HG03520 (cell line): Measurements from ENCODE around the gene MLYCD.

Experiments used
- ATAC-seq: cut with Tn5 transposase; IDR thresholded peaks from one replicate; pipeline ENCODE4 v1.9.1; 2021; ENCODE audit warnings: mild to moderate bottlenecking, moderate library complexity; ENCODE audit not compliant: unreplicated experiment

The MLYCD gene

DNA sequence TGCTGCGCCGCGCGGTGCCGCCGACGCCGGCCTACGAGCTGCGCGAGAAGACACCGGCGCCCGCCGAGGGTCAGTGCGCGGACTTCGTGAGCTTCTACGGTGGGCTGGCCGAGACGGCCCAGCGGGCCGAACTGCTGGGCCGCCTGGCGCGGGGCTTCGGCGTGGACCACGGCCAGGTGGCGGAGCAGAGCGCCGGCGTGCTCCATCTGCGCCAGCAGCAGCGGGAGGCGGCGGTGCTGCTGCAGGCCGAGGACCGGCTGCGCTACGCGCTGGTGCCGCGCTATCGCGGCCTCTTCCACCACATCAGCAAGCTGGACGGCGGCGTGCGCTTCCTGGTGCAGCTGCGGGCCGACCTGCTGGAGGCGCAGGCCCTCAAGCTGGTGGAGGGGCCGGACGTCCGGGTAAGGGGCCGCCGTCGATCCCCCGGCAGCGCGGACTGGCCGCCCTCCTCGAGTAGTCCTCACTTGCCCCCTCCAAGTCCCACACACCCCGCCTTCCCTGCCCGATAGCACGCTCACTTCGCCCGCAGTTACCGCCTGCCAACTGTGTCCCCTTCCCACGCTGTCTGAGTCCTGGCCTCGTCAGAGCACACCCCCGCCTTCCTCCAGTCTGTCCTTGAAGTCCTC lies 470 bp downstream of the MLYCD start:
- peak; percentile 46 for ATAC-seq

- ATAC-seq: no peak
These were observed 1.1 kb downstream of the MLYCD start for GRCh38 chr16:83899978-83900377.

GRCh38 chr16:83900571-83900970 lies 1.7 kb downstream of the MLYCD start:
- ATAC-seq: no peak

- no peak for ATAC-seq
These were observed 2.2 kb downstream of the MLYCD start for GRCh38 chr16:83901101-83901500.

DNA sequence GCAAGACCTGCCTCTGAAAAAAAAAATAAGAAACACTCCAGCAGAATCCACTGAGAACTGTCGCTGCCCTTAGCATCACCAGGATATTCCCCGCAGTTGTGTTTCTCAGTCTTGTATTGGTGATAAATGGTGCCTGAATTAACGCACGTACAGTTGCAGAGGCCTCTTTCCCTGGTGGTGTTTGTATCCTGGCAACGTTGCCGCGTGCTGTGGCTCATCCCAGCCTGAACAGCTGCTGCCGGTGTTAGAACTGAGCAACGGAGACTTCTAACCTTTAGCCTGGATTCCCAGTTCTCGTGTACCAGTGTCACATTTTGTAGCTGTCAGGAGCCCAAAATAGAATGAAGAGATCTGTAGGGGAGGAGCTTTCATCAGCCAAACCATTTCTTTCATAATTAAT lies 4.8 kb downstream of the MLYCD start:
- ATAC-seq: no peak

DNA sequence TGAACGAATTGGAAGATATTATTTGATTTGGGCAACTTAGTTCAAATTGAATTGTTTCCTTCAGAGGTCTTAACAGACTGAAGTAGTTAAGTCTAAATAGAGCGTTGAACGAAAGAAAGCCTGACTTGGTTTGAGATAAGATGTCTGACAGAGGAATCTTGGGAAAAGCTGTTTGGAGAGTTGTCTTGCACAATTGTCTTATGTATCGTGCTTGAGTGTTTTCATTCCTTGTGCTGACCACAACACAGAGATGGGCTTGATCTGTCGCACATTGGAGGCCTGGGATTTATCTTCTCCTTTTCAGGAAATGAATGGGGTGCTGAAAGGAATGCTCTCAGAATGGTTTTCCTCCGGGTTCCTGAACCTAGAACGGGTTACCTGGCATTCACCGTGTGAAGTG lies 7.8 kb downstream of the MLYCD start:
- ATAC-seq: no peak

DNA sequence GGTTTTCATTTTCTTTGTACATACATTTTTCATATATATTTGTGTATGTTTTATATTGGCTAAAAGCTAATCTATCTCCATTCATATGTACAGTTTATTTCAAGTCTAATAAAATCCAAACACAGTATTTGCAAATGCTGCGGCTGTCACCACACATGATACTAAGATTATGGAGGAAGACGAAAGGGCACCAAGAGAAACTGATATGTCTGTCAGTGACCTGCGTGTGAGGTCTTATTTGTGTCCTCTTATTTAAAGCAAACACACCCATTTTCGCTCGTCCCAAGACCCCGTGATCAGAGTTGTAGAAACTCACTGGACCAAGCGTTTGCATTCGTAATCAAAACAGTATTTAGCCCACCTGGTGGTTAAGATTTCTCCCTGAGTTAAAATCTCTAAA lies 8.2 kb downstream of the MLYCD start:
- no peak for ATAC-seq

DNA sequence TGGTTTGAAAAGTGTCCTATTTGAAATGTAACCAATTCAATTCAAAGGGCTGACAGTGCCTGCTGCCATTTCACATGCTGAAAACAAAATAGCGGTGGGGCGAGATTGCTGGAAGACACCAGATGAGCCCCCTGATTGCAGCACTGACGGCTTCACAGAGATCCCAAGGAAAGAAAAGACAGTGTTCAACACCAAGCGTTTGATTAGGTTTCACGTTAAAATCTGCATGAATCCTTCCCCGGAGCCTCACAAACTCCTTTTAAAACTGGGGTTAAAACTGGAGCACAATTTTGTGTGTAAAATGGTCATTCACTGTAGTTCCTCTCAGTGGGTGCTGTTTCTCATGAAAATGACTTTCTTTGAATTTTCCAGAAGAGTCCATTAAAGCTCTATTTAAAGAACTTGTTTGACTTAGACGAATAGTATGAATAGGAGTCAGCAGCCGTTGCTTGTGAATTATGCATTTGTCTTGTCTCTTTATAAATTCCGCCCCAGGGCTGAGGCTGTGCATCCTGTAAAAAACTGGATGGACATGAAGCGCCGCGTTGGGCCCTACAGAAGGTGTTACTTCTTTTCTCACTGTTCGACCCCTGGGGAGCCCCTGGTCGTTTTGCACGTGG lies 8.8 kb downstream of the MLYCD start:
- no peak for ATAC-seq

GRCh38 chr16:83908798-83909197 lies 9.9 kb downstream of the MLYCD start:
- no peak for ATAC-seq

DNA sequence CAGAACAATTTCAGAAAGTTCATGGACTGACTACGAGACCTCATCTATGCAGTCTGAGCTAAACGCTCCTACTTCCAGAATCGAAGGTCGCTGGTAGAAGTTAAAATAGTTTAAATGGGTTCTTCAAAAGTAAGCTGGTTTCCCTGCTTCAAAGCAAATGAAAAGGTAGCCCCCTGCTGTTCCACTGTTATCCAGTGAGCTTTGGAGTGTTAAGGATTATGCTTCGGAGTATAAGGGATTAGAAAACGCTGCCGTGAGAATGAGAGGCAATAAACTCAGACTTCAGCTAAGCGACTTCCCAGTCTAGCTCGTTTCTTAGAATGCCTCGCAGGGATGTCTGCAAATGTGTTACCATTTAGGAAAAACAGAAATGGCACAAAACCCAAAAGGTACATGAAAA lies 12.4 kb downstream of the MLYCD start:
- no peak for ATAC-seq

- no peak for ATAC-seq
These were observed 13.8 kb downstream of the MLYCD start for GRCh38 chr16:83912519-83913244.

- no peak for ATAC-seq
These were observed 14.3 kb downstream of the MLYCD start for GRCh38 chr16:83913245-83913633.

DNA sequence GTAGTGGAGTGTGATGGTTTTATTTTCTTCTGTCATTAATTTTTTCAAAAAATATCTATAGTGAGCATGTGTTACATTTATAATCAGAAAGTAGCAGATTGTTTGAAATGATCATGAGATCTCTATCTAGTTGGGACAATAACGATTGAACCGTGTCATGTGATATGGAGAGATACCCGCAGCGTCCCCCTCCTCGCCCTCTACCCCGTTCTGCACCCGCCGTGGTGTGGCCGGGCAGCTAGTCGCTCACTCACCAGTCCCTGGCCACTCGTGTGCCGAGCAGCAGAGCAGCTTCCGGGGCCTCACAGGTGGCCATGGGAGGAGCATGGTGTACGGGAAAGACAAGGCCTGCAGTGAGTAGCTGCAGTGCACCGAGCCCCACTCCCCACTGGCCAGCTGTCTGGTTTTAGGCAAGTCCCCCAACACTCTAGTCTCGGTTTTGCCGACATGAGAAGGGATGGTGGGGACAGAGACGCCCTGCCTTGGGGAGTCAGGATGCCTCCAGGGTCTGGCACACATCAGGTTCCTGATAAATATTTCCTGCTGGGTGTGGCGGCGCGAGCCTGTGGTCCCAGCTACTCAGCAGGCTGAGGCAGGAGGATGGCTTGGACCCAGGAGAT lies 15.3 kb downstream of the MLYCD start:
- no peak for ATAC-seq

DNA sequence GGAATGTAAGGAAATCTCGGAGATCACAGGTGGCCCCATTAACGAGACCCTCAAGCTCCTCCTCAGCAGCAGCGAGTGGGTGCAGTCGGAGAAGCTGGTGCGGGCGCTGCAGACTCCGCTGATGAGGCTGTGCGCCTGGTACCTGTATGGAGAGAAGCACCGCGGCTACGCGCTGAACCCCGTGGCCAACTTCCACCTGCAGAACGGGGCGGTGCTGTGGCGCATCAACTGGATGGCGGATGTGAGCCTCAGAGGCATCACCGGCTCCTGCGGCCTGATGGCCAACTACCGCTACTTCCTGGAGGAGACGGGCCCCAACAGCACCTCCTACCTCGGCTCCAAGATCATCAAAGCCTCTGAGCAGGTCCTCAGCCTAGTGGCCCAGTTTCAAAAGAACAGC lies 16.2 kb downstream of the MLYCD start:
- no peak for ATAC-seq

DNA sequence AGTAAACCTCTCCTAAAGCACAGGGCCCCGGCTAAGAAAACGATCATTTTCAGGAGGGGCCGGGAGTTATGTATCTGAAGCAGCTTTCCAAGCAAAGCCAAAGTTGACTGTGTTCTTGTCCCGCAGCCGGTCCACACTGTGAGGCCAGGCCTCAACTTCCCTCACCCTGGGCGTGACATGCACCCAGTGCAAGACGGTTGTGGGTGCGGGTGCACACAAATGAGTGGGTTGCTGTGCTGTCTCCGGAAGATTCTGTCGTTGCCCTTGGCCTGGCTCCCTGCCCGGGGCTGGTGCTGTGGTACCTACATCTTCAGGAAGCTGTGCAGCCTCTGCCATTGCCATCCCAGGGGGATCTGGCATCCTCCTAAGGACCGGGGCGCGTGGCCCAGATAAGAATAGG lies 16.6 kb downstream of the MLYCD start:
- ATAC-seq: no peak

DNA sequence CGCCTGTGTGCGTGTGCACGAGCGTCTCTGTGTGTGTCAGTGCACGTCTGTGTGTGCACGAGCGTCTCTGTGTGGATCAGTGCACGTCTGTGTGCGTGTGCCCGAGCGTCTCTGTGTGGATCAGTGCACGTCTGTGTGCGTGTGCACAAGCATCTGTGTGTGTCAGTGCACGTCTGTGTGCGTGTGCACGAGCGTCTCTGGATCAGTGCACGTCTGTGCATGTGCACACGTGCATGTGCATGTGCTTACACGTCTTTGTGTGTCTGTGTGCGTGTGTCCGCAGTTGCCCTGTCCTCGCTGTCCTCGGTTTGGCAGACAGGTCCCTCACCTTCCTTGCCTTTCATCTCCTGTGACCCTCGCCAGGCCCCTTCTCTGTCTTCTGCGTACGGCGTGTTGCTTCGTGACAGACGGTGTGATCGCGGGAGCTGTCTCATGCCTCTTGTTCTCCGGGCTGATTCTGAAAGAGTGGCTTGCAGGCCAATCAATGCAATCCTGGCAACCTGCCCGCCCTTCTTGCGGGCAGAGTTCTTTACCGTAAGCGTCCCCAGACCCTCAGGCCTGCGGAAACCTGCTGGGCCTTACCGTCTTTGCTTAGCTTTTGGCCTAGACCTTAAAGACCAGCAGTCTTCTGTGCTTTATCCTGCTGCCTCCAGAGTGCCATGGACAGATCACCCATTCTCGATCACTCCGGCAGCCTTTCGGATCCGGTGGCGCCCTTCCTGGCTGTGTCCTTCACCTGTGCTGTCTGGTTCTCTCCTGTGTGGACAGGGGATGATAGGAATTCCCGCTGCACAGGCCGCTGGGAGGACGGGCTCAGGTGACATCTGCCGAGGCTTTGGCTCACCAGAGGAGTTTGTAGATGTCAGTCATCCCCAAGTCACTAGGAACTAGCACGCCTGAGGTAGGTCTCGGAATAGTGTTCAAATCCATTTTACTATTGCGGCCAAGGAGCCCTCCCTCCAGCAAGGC lies 18.5 kb downstream of the MLYCD start:
- ATAC-seq: no peak

DNA sequence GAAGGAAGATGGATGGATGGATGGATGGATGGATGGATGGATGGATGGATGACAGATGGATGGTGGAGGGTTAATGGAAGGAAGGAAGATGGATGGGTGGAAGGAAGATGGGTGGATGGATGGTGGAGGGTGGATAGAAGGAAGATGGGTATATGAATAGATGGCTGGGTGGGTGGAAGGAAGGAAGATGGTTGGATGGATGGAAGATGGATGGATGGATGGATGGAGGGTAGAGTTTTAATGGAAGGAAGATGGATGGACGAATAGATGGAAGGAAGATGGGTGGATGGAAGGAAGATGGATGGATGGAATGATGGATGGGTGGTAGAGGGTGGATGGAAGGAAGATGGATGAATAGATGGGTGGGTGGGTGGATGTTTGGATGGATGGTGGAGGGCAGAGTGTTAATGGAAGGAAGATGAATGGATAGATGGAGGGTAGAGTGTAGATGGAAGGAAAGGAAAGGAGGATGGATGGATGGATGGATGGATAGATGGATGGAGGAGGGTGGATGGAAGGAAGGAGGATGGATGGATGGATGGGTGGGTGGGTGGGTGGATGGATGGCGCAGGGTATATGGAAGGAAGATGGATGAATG lies 22.1 kb downstream of the MLYCD start:
- ATAC-seq: no peak

- ATAC-seq: no peak
These were observed 24.9 kb downstream of the MLYCD start for GRCh38 chr16:83923581-83924365.

DNA sequence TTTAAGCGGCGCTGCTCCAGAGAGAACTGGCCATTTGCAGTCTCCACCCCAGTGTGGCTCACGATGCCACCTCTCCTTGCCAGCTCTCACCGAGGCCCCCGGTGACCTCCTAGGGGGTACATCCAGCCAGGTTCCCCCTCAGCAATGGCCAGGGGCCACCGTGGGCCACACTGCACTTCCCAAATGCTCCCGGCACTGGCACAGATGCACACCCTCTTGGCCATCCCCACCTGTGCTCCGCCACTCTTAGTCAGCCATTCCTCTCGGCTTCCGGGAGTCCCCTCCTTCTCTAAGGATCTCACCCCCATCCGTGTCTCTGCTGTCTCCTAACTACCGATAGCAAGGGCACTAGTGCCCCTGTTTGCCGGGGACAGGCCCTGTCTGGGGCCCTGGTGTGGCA lies 25.8 kb downstream of the MLYCD start:
- no peak for ATAC-seq
